Epithelial cell of prostate (primary cell): ENCODE data around the gene SH3GLB2.

Experiments
- DNase-seq: peaks from one replicate; pipeline ENCODE4 v3.0.0-alpha.2; 2011; ENCODE audit warnings: low read depth, low spot score
- H3K27ac ChIP-seq: fragments of 450-650 bp; 2 replicates; pipeline ENCODE4 v1.5.1; 2017; ENCODE audit warnings: mild to moderate bottlenecking

Gene SH3GLB2

DNA sequence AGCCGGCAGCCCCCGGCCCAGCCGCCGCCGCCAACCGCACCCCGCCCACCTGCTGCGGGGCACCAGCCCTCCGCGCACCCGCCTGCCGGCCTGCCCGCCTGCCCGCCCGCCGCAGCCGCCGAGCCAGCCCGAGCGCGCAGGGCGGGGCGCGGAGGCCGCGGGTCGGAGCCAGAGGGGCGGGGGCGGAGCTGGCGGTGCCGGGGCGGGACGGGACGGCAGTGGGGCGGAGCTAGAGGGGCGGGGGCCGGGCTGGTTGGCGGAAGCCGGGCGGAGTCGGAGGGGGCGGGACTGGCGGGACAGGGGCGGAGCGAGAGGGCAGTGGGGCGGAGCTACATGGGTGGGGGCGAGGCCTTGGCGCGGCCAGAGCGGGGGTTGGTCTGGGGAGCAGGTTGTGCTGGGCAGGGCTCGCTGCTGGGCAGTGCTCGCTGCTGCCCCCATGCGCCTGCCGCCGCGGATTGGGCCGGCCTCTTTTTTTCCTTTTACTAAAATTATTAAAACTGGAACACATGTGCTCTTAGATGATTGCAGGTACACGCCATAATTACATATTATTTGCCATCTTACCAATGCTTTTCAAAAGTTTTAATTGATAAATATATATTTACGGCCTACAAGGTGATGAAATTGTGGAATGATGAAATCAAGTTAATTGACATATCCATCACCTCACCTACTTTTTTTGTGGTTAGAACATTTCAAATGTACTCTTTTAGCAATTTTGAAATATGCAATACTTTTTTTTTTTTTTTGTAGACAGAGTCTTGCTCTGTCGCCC lies at the start of gene SH3GLB2:
SH3GLB2 (minus strand) TSS at position 140 of the 775 bp plus-strand sequence. CDS start 177 bp downstream, outside the sequence.
- peak within 1 kb of the TSS; percentile 62 for H3K27ac ChIP-seq

DNA sequence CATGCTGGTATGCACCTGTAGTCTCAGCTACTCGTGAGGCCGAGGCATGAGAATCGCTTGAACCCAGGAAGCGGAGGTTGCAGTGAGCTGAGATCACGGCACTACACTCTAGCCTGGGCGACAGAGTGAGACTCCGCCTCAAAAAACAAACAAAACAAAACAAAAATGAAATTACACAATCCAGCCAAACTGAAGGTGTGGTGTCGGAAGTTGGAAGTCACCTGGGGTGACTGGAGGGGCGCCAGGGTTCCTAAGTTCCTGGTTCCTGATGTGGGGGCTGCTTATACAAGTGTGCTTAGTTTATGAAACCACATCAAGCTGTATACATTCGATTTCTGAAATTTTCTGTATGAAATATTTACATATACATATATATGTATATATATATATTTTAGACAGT lies 49.1 kb upstream of the SH3GLB2 start:
- DNase-seq, result no peak
- H3K27ac ChIP-seq, result no peak overlapping the region

More for the DNA sequence above, at the start of gene SH3GLB2:
- DNase-seq, result peak; percentile 79

DNA sequence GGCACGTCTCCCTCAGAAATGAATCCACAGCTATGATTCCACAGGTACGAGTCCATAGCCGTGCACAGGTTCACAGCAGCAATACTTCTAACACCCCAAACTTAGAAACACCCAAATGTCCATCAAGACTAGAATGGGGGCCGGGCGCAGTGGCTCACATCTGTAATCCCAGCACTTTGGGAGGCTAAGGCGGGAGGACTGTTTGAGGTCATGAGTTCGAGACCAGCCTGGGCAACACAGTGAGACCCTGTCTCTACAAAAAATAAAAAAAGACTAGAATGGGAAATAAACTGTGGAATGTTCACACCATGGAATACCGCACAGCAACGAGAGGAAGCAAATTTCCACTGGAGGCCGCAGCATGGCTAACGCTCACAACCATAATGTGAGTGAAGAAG lies 48.5 kb upstream of the SH3GLB2 start:
- no peak overlapping the region for H3K27ac ChIP-seq
- no peak for DNase-seq

DNA sequence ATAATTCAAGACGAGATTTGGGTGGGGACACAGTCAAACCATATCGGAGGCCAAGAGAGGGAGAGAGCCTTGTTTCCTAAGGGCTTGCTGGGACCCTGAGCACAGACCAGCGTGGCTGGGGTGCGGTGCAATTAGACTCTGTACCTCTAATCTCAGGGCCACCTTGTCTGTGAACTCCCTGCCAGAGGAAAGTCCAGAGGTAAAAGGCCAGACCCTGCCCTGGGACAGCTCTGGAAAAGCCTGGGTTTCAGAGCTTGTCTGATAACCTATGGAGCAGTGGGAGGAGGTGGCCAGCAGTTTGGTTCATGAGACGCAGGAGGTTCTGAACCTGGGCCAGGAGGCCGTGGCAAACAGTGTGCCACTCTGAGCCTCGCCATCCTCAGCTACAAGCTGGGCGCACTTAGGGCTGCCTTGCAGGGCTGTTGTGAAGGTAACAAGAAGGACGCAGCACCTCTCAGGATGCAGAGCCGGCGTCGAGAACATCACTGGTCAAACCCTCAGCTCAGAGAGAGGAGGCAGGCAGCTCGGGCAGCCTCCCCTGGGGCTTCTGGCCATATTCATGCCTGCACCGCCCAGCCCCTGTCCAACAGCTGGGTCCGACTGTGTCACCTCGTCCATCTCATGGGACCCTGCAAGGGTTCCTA lies 48.0 kb upstream of the SH3GLB2 start:
- no peak overlapping the region for H3K27ac ChIP-seq
- no peak for DNase-seq

DNA sequence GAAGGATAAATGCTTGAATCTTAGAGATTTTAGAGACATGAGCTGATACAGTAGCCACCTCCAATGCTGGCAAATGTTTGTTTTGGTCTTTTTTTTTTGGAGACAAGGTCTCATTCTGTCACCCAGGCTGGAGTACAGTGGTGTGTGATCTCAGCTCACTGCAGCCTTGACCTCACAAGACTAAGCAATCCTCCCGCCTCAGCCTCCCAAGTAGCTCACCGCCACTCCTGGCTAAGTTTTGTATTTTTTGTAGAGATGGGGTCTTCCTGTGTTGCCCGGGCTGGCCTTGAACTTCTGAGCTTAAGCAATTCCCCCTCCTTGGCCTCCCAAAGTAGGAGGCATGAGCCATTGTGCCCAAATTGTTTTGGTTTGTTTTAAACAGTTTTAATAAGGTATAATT lies 46.0 kb upstream of the SH3GLB2 start:
- no peak for DNase-seq

DNA sequence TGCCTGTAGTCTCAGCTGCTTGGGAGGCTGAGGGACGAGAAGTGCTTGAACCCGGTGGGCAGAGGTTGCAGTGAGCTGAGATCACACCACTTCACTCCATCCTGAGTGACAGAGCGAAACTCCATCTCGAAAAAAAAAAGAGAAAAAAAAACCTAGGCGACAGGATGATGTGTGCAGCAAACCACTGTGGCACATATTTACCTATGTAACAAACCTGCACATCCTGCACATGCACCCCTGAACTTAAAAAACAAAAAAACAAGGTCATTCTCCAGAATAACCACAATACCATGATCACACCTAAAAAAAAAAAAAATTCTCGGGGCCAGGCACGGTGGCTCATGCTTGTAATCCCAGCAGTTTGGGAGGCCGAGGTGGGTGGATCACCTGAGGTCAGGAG lies 45.3 kb upstream of the SH3GLB2 start:
- no peak for DNase-seq
- H3K27ac ChIP-seq, result no peak overlapping the region

More for the DNA sequence above, 46.0 kb upstream of the SH3GLB2 start:
- no peak overlapping the region for H3K27ac ChIP-seq

DNA sequence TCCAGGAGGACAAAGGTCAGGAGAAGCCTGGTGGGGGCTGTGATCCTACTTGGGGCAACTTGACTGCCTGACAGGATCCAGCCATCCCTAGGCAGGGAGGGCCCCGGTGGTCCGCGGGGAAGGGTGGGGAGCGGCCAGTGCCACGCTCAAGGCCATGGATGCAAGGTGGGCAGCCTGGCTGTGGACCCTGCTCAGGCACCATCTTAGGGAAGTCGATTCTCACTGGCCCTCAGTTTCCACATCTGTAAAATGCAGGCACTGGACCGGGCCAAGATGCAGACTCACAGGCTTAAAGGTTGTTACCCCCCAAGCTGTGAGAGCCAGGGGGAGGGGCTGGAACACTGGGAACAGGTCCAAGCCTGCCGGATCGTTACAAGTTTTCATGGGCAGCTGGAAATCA lies 44.0 kb upstream of the SH3GLB2 start:
- H3K27ac ChIP-seq, result no peak overlapping the region
- DNase-seq, result no peak

DNA sequence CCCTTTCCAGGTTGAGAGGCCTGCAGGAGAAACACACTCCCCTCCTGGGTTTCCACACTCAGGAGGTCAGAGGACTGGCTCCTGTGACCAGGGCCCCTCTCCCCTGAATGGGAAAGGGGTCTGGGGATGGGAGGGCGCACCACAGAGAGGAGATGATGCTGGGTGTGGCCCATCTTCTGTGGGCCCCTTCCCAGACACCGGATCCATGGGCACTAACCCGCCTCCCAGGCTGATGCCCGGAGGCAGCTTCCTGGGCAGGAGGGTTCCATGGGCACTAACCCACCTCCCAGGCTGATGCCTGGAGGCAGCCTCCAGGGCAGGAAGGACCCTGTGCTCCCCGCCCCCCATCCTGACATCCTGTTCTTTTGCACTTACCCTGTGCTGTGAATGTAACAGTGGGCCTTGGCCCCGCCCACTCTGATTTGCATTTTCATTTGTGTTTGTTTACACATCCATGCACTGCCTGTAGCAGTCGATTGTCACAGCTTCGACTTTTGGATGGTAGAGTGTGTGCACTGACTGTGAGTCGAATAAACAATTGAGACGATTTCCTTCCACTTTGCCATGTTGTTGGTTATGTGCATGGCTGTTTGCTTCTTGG lies 43.5 kb upstream of the SH3GLB2 start:
- no peak overlapping the region for H3K27ac ChIP-seq
- no peak for DNase-seq

DNA sequence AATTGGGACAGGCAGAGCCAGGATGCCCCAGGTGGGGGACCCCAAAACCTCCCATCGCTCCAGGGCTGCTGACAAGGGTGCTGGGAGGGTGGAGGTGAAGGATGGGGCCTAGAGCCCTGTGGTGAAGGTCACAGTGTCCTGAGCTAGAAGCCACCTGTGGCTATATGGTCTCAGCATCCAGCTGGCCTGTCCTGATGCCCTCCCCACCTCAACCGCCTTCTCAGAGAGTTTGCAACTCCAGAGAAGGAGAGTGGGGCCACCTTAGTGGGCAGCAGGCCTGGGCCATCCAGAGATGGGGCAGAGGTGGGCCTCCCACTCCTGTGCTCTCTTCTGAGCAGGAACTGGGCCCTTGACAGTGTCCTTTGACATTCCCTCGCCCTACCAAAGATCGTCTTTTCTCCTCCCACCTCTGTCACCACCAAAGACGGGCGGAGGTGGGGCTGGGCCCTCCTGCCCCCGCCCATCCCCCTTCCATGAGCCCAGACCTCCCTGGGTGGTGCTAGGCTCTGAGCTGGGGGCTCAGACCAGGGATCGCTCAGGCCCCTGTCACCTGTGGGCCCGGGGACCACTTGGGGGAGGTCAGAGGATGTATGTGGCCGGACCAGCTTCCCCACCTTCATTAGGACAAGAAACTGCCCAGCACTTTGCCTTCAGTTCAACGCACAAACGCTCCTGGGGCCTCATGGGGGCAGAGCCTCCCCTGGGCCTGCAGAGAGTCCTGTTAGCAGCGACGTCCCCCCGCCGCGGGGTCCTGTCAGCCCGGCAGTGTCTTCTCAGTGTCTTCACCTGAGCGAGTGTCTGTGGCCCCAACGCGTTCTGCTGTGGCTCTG lies 42.8 kb upstream of the SH3GLB2 start:
- no peak for DNase-seq
- no peak overlapping the region for H3K27ac ChIP-seq

DNA sequence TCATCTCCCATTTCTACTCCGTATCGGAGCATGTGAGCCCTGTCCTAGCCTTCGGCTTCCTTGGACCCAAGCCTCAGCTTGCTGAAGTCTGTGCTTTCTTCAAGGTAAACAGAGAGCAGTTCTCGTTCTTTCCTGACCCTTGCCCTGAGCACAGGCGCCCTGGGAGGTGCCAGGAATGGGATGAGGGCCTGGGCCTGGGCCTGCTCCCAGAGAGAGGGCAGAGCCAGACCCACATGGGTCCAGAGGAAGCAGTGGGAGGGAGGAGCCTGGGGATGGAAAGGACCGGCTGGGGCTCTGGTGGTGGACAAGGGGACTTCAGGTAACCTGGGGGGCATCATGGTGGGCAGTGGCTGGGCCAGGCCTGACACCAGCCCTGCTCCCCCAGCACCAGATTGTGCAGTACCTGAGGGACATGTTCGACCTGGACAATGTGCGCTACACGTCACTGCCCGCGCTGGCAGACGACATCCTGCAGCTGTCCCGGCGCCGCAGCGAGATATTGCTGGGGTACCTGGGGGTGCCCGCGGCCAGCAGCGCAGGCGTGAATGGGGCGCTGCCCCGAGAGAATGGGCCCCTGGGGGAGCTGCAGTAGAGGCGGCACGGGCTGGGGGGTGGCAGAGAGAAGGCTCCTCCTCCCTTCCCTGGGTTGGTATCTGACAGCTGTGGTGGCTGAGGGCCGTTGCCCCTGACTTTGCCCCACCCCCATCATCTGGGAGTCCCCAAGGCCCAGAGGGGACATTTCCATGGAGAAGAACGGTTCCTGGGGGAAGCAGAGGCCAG lies 41.9 kb upstream of the SH3GLB2 start:
- no peak overlapping the region for H3K27ac ChIP-seq
- DNase-seq, result no peak

DNA sequence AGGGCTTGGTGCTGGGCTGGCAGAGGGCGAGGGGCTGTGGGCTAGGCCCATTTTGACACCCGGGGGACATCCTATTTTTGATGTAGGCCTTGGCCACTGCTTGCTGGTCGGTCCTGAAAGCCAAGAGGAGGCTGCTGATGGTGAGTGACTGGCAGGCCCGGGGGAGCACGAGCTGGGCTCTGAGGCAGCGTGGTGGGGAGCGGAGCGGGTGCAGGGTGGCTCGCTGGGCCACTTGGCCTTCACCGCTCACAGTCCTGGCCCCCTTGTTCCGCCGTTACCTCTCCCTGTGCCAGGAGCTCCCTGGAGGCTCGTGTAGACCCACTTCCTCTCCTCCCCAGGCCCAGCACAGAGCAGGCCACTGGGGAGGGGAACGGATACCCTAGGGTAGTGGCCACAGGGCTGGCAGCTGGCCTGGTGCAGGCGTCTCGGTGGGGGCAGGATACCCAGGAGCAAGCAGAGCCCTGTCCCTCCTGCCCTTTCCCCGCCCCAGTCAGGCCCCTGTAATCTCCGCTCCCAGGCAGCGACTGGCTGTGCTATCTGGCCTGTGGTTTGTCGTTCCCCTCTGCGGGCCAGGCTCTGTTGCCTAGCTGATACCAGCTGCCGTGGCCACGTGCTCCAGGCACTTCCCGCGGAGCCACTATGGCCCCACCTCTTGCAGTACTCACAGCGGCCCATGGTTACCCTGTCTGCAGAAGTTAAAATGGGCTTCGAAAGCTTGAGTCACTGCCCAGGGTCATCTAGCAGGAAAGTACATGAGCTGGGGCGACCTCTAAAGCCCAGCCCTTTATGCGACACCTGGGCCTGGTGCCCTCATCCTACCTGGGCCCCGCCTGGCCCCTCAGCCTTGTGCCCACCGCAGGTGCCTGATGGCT lies 41.1 kb upstream of the SH3GLB2 start:
- no peak for DNase-seq
- no peak overlapping the region for H3K27ac ChIP-seq

DNA sequence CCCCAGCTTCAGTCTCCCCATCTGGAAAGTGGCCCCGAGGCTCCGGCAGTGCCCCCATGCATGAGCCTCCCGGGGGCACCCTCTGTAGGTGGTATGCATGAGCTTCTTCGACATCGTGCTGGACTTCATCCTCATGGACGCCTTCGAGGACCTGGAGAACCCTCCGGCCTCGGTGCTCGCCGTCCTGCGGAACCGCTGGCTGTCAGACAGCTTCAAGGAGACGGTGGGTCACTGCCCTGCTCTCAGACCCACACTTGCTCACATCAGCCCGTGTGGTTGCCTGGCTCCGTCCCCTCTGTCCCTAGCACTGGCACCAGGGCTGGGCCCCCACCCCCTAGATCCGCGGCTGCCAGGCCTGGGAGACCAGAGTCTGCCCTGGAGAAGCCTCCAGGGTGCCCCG lies 40.0 kb upstream of the SH3GLB2 start:
- DNase-seq, result no peak
- no peak overlapping the region for H3K27ac ChIP-seq

DNA sequence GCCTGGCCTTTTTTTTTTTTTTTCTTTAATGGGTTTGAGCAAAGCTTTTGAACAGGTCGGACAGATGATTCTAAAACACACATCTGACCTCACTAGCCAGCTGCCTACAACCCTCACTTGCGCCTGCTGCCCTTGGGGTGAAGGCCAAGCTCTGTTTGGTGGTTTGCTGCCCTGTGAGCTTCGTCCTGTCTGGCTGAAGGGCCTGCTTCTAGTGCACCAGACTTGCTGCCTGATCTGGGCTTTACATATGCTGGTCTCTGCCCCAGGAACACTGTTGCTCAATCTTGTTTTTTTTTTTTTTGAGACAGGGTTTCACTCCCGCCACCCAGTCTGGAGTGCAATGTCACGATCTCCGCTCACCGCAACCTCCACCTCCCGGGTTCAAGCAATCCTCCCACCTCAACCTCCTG lies 36.4 kb upstream of the SH3GLB2 start:
- H3K27ac ChIP-seq, result no peak overlapping the region
- DNase-seq, result no peak

DNA sequence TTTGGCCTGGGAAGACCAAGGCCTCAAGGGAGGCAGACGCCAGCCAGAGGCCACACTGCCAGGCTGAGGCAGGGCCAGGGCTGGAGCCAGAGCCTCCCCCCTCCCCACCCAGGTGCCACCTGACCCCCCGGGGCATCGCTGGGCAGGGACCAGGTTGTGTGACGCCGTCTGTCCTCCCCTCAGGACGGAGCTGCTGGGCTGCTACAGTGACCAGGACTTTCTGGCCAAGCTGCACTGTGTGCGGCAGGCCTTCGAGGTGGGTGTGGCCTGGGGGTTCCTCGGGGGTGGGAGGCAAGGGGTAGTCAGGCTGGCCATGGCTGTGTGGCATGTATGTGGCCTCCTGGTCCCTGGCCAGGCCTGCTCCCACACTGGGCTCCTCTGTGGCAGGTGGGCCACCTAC lies 34.9 kb upstream of the SH3GLB2 start:
- no peak overlapping the region for H3K27ac ChIP-seq
- DNase-seq, result no peak

DNA sequence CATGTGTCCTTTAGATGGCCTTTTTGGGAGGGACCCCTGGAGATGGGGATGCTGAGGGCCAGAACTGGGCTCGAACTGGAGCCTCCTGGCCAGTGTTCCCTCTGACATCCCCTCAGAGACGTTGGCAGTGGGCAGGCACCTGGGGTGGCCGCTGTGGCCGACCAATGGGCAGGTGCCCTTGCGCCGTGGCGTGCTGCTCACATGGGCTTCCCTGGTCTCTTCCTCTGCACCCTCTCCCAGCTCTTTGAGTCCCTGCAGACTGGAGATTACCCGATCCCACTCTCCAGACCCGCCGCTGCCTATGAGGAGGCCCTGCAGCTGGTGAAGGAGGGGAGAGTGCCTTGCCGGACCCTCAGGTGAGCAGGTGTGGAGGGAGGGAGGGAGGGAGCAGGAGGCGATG lies 32.9 kb upstream of the SH3GLB2 start:
- H3K27ac ChIP-seq, result no peak overlapping the region
- DNase-seq, result no peak

DNA sequence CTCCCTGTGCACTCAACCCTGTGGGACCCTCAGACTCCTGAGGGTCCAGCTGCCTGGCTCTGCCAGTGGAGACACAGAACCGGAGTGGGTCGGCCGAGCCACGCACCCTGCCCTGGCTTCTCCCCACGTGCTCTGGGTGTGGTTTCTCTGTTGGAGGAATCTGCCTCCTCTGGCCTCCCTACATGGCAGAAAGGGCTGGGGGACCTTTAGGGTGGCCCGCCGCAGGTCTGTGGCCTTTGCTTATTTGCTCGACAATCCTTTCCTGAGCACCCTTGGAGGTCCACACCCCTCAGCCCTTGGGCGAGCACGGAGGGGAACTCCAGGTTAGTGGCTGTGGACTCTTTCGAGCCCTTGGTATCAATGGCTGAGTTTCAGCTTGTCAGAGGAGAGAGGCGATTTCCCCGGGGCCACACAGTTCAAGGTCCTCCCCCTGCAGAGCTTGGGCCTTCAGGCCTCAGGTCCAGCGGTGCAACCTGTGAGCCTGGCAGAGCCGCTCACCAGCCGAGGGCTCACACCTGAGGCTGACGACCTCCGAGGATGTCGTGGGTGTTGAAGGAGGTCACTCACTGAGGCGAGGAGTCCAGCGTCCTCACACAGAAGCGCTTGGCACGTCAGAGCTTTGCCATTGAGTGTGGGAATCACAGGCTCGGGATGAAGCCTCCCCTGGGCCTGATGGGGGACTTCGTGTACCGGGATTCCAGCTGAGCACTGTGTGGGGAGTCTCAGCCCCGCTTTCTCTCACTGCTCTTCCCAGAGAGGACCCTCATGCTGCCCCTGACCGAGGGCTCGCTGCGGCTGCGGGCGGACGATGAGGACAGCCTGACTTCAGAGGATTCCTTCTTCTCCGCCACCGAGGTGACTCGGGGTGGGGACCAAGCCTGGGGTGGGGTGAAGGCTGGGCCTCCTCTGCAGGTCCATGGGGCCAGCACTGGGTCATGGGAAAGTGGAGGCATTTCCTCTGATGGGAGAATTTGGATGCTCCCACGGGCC lies 32.0 kb upstream of the SH3GLB2 start:
- H3K27ac ChIP-seq, result no peak overlapping the region
- no peak for DNase-seq

DNA sequence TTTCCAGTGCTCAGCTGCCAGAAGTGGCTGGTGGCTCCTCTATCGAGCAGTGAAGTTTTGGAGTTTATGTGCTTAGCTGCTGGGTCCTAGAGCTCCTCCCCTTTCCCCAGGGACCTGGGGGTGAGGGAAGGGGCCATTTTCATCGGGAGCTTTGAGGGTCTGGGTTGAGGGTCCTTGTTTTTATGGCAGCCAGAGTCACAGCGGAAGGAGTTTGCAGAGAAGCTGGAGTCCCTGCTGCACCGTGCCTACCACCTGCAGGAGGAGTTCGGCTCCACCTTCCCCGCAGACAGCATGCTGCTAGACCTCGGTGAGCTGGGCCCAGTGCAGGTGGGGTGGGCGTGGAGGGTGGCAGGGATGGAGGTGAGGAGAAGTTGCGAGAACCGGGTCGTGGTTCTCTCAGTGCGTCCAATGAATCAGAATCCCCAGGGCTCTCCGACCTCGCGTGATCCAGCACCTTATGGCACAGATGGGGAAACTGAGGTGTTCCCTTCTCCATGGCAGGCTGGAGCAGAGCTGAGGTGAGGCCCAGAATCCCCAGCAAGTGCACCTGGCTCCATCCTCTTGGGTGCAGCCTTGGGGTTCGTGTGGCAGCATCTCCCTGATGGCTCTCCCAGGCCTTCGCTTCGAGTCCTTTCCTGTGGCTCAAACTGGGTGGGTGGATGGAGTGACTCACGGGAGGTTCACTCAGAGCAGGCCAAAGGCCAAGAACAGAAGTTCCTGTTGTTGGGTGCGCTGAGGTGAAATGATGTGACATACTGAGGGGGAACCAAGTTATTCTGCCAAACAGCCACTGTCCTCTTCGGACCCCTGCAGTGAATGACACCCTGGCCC lies 31.0 kb upstream of the SH3GLB2 start:
- no peak overlapping the region for H3K27ac ChIP-seq
- no peak for DNase-seq
